Measurements from ENCODE around the gene MARCHF3.
"Not testable (repeated sequence)": the region's sequence is repeated elsewhere in the genome, so short reads cannot be mapped to it uniquely, and the experiment has no call there.

MARCHF3 gene, protein sequence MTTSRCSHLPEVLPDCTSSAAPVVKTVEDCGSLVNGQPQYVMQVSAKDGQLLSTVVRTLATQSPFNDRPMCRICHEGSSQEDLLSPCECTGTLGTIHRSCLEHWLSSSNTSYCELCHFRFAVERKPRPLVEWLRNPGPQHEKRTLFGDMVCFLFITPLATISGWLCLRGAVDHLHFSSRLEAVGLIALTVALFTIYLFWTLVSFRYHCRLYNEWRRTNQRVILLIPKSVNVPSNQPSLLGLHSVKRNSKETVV

DNA sequence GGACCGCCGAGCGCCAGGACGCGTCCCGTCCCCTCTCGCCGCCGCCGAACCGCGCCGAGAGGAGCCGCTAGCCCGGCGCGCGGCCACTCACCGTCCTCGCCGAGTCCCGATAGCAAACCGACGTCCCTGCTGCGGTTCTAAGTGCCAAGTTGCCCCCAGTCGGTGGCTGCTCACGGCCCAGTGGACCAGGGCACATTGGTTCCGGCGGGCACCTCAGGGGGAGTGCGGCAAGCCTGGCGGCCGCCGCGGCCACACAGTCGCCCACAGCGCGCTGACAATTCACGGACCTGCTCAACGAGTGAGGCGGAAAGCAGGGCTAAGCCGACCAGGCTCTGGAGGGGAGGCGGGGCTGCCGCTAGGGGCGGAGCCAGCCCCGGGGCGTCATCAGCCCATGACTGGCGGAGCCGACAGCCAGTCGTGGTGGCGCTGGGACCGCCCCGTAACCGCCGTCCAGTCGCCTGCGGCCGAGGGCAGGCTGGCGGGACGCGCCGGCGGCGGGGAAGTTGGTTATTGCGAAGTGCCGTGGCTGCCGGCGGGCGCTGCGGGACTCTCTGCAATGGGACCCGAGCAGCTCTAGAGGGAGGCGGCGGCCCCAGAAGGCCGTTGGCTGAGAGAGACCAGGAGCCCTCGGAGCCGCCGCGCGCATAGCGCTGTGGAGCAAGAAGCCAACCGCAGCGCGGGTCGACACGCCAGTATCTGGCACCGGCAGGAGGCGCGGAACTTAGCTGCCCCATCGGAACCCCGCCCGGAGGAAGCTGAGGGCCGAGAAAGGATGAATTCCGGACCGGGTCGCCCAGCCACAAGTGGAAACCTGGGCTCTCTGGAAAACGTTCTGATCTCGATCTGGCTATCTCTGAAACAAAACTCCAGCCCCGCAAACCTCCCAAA, at the start of gene MARCHF3:
Gene MARCHF3, minus strand, starts transcription at position 300 of the 888 bp plus-strand sequence. CDS start 112,387 bp downstream, outside the sequence.
- DNase-seq (ENCODE audit: low read depth, low spot score): peak; percentile 99

DNA sequence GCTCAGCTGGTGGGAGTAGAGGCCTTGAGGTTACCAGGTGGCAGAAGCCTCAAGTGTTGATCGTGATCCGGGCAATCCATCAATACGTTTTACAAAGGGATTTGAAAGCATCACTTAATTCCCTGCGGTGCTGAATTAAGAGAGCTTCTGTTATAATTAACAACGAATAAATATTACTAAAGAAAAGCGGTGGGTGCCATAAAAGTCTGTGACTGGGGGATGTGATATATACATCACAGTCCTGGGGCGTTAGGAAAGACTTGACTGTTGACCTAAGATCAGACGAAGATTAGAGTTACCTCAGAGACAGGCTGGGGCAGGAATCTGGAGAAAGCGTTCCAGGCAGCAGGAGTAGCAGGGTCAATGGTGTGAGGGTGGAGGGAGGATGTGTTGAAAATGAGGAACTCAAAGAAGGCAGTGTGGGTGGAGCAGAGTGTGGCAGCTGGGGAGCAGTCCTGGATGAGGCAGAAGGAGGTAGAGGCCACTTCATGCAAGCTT, 49.7 kb upstream of the MARCHF3 start:
- no peak for DNase-seq (ENCODE audit: low read depth, low spot score)

DNA sequence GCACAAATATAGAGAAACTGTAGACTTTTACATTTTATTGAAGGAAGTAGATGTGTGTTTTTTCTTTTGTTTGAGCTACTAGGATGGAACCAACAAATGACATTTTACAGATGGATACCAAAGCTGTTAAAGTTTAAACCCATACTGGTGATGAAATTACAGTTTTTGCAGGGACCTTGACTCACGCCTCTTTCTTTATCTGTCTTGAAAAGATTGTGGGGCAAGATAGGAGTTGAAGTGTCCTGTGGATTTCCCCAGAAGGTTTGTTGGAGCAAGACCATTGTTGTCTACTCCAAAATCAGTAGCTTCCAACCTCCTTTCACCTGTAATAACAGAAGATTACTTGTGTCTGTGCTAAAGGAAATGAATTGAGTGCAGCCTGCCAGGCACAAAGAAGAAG, 47.0 kb upstream of the MARCHF3 start:
- DNase-seq (ENCODE audit: low read depth, low spot score): no peak

DNA sequence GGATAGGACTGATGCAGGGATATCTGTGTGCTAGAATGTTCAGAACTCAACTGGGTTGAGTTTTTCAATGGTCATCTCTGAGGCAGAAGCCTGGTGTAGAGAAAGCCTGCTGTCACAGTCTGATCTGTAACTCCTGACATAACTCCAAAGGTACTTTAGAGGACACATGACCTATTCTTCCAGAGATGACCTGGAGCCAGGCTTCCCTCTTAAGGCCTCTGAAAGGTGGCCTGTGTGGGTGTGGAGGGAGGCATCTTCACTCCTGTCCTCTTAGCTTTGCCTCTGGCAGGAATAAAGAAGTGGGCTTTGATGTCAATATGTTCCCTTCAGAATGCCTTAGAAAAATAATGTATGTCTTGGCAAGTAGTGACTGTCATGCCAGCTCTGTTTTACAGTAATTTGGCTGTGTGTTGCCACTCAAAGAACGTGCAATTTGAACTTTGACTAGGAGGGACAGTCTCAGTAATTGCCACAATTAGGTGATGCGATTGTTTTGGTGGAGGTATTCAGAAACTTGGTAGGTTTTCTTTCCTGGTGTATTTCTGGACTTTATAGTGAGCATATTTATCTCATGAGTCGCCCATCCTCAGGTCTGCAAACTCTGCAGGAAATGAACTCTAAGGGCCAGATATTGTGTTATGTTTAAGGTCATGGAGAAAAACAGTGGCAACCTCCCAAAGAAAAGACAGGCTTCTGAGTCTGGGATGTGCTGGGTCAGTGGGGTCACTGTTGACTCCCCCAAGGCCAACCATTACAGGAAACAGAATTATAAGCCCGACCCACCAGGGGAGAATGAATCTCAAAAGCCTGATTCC, 46.2 kb upstream of the MARCHF3 start:
- no peak for DNase-seq (ENCODE audit: low read depth, low spot score)

DNA sequence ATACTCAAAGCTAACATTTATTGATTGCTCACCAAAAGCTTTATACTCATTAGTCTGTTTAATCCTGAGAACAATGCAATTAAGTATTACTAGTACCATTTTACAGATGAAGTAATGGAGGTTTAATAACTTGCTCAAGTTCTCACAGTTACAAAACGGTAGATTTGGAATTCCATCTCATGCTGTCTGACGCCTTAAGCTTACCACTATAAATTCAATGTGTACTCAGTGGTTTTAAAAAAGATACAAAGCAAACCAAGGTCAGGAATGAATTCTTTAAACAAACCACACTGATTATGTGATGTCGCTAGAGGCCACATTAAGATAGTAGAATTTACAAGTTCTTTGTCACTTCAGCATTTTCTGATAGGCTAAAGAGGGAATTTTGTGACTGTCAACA, 44.1 kb upstream of the MARCHF3 start:
- DNase-seq (ENCODE audit: low read depth, low spot score): no peak

DNA sequence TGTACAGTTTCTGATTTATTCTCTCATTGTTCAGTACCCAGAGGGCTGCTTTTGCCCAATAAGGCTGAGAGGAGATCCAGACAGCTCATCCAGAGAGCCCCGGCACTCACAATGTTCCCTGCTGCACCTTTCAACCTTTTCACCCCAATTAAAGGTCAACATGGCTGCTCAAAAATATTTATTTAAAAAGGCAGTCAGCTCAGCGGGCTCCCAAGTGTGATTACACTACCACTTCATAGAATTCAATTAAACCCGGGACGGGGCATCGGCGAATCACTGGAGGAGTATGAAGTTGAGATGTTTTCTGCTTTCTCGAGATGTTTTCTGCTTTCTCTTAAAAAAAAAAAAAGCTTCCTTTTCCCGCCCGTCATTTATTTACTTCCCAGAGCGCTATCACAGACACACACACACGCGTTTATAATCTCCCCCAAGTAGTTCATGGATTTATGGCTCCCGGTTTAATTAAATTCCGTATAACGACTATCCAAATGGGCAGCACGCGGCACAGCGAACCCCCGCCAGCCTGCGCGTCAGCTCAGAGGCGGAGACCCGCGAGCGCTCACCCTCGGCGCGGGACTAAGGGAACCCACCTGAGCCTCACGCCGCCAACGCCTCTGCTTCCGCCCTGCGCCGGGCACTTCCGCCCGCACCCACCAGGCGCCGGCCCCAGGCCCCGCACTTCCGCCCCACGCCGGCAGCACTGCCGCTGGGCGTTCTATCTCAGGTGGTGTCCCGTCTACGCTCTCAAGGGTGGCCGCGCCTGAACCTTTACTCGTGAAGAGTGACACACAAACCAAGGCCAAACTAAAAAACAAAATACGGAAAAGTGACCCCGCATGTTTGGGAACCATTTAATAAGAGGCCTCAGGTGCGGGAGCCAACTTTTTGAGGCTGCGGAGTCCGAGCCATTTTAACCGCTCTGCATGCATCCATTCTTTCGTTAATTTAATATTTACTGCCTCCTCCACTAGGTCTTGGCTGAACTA, 42.8 kb upstream of the MARCHF3 start, which contains the start of gene C5orf63:
Gene C5orf63, minus strand, starts transcription at position 642 of the 986 bp plus-strand sequence. CDS start 14,507 bp downstream, outside the sequence.
- DNase-seq (ENCODE audit: low read depth, low spot score): peak; percentile 58

DNA sequence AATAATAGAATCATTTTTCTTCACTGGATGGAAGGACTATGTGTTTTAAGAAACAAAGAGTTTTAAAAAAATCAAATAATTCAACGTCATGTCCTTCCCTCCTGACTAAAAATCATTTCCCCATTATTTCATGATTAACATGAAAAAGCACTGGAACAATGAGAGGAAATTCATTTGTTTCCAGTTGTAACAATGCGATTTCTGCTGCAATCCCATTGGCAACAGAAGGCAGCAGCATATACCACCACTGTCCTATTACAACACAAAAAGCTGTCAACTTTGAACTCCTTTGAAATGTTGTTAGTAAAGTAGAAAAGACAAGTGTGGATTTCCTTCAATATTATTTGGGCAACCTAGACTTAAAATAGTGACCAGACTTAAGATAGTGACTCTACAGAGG, 39.9 kb upstream of the MARCHF3 start:
- no peak for DNase-seq (ENCODE audit: low read depth, low spot score)

DNA sequence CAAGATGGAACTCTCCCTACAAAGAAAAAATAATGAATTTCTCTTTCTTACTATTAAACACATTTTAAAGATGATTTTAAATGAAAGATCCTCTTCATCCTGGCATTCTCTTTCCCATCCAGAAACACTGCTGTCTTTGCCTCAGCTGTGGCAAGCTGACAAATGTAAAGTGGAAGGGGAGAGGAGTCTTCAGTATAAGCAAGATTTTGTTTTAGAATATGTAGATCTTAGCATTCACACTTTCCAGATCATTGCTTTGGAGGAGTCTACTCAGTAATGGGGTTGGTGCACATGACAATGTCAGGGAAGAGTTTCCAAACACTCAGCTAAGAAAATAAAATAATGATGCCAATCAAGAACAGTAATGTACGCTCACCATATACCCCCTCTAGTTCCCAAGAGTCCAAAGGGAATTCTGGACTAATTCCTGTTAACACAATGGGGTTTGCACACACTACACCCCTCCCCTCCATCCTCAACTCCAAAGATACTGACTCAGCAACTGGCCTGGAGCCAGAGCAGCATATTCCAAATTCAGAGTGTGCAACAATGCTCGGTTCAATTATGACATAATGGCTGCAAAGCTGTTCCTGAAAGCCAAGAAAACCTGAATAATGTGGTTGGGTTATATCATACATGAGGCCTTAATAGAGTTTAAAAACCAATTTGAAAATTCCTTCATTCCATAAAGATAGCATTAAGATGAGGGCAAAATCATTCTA, 38.3 kb upstream of the MARCHF3 start:
- DNase-seq (ENCODE audit: low read depth, low spot score): peak; percentile 92

DNA sequence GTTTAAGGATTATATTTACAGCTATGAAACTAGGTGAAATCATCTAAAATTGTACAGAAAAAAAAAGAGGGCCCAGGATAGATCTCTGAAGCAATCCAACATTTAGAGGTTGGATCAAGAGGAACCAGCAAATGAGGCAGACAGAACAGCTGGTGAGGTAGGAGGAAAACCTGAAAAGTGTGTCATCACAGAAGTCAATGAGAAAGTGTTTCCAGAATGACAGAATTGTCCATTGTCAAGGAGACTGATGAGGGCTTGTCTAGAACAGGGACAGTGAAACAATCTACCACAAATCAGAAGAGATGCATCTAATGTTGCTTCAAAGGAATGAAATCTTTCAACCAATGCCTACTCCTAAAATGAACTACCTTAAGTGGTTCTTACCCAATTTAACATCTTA, 36.4 kb upstream of the MARCHF3 start:
- no peak for DNase-seq (ENCODE audit: low read depth, low spot score)

DNA sequence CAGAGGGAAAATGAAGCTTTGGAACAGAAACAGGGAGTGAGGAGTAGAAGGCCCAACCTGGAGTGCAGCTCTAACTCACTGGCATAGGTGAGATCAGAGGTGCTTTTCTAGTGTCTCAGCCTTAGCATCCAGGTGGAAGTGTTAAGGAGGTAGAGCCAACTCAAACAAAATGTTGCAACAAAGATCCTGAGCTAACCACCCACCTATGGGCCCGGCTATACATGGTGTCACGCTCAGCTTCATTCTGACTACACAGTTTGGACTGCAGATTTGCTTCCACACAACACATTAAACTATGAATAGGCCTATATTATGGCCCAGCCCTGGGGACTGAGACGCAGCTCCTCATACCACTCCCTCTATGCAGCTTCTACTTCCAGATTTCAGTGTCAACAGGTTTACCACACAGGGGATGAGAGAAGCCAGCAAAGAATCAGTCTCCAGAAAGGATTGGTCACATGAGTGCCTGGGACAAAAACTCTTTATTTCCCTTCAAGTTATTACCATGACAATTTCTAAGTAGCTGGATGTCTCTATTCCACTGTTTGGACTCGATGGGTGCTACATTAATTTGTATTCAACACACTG, 34.0 kb upstream of the MARCHF3 start:
- DNase-seq (ENCODE audit: low read depth, low spot score): no peak

DNA sequence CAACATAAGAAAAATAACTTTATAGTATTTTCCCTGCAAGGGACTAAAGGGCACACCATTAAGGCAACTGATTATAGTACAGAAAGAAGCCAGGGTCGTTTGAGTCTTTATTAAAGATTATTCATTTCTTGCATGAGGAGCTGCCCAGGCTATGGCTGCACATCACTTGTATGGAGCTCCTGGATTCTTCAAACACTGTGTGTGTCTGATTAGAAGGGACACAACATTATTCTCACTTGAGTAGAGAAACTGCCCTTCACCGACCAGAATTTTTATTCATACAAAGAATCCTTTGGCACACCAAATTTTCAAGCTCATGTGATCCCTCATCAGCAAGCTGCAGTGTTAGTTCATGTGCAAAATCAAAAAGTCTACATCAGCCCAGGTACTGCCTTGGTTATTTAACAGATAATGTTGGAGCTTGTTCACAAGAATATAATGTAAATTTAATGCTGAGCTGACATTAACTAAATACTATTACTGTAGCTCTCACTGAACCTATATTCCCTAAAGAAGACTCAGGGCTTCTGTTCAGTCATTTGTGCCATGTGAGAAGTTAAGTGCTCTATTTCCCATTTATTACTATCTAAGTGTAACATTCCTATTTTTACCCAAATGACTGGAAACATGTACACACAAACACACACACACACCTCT, 33.0 kb upstream of the MARCHF3 start:
- DNase-seq (ENCODE audit: low read depth, low spot score): no peak

DNA sequence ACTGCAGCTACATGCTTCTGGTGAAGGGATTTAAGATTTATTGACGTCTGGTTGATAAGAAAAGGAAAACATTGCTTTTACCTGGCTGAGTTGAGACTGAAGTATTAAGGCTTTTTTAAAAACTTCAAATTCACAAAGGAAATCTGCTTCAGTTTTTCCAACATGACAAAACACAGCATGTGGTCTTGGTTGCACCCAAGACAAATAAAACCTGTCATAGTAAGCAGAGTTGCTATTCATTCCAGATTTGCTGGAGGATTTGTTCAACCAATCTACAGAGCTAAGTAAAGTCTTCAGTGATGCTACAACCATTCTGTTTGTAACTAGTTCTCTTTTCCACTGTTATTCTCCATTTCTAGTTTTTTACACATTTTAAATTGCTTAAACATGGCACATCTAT, 31.6 kb upstream of the MARCHF3 start:
- peak; percentile 46 for DNase-seq (ENCODE audit: low read depth, low spot score)

DNA sequence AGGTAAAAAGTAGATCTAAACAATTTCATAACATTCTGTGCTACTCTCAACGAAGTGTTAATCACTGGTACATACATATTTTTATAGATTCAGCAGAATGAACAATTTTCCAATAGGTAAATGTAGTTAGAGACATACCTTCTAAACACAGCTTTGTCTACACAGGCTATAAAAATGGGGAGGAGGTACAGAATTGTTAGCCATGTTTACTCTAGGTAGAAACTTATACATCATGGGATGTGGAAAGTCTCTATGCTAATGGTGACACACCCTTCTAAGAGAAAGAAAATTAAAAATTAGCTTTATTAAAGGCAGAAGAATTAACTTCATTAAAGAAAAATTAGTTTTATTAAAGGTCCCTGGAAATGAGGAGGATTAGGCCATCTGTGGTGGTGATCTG, 31.2 kb upstream of the MARCHF3 start:
- no peak for DNase-seq (ENCODE audit: low read depth, low spot score)

DNA sequence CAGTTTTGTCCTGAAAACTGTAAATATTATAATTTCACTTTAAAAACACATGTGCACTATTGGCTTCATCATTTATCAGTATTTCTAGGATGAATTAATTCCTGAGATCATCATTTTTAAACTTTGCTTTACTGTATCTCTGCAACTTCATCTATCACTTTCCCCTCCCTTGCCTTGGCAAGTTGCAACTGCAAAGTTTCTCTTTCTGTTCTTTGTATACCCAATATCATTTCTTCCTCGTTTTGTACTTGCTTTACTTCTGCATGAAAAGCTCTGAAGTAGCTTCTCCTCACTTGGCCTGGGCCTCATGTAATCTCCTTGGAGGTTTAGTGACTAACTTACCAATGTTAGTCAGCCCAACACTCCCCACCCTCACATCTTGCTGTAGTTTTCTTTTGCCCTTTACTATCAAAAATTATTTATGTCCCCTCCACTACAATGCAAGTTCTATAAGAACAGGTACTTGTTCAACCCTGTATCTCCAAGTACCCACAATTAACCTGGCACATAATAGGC, 30.2 kb upstream of the MARCHF3 start:
- no peak for DNase-seq (ENCODE audit: low read depth, low spot score)

DNA sequence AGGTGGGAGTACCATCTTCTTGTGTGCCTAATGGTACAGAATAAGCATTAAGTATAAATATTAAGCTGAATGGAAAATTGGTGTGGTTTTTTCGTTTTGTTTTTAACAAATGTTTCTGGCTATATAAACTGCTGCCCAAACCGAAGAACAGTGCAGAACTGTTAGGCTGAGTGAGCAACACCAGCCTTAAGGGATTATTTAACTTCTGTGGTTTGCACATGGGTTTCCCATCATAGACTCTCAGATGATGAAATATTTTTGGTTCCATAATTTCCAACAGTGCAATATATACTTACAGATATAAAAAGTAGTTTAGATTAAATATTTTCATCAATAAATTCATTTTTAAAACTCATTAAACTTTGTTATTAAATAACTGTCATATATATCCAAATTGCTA, 26.5 kb upstream of the MARCHF3 start:
- no peak for DNase-seq (ENCODE audit: low read depth, low spot score)

DNA sequence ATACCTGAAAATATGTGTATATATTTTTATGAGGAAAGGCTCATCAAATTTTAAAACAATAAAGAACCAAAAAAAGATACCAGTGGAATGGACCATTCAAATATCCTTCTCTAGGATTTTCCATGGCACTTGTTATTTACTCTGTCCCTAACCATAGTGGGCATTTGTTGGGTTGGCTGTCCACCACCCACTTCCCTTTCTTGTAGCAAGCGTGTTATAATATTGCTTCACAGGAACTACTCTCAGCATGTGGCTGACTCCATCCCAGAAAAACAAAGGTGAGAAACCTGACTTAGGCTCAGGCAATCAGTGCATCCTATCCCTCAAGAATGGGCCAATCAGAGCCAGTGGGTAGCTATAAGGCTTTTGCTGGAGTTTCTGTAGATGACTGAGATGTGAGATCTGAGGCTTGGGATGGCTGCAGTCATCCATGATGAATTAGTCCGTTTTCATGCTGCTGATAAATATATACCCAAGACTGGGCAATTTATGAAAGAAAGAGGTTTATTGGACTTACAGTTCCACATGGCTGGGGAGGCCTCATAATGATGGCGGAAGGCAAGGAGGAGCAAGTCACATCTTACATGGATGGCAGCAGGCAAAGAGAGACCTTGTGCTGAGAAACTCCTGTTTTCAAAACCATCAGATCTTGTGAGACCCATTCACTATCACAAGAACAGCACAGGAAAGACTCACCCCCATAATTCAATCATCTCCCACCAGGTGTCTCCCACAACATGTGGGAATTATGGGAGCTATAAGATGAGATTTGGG, 25.7 kb upstream of the MARCHF3 start:
- no peak for DNase-seq (ENCODE audit: low read depth, low spot score)

DNA sequence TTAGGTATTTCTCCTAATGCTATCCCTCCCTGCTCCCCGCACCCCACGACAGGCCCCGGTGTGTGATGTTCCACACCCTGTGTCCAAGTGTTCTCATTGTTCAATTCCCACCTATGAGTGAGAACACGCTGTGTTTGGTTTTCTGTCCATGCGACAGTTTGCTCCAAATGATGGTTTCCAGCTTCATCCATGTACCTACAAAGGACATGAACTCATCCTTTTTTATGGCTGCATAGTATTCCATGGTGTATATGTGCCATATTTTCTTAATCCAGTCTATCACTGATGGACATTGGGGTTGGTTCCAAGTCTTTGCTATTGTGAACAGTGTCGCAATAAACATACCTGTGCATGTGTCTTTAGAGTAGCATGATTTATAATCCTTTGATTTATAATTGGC, 23.2 kb upstream of the MARCHF3 start:
- not testable (repeated sequence) for DNase-seq (ENCODE audit: low read depth, low spot score)

DNA sequence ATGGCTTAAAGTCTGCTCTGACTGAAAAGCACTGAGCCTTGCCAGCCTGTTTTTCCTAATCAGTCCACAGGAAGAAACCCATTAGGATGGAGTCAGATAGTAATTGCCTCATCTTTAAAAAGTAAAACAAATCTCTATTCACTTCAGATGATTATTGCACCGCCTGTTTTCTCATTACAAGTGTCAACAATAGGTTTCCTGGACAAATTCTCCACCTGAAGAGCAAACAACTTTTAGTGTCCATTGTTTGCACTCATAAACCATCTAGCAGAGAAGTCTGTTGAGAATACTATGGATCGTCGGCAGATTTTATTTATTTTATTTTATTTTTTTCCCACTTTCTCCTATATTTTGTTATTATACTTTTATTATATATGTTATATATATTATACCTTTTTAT, 22.7 kb upstream of the MARCHF3 start:
- no peak for DNase-seq (ENCODE audit: low read depth, low spot score)
